ENCODE measurements around the gene ZNF574.
"Not testable (repeated sequence)": the region's sequence is repeated elsewhere in the genome, so short reads cannot be mapped to it uniquely, and the experiment has no call there.

The ZNF574 gene

GRCh38 chr19:42080764-42081375 is 4.9 kb downstream of the ZNF574 start:
- DNase-seq: no peak

GRCh38 chr19:42081584-42082203 is 5.7 kb downstream of the ZNF574 start:
- no peak for DNase-seq

- no peak for DNase-seq
Observed at GRCh38 chr19:42083537-42083936, 7.6 kb downstream of the ZNF574 start.

- no peak for DNase-seq
Observed at GRCh38 chr19:42086188-42086736, 10.3 kb downstream of the ZNF574 start.

- DNase-seq: no peak
Observed at GRCh38 chr19:42086770-42087550, 11.0 kb downstream of the ZNF574 start.

- no peak for DNase-seq
Observed at GRCh38 chr19:42088471-42089190, 12.7 kb downstream of the ZNF574 start.

- no peak for DNase-seq
Observed at GRCh38 chr19:42089191-42089750, 13.3 kb downstream of the ZNF574 start.

GRCh38 chr19:42089772-42090171 is 13.8 kb downstream of the ZNF574 start:
- DNase-seq: no peak

- no peak for DNase-seq
Observed at GRCh38 chr19:42090672-42091071, 14.7 kb downstream of the ZNF574 start.

GRCh38 chr19:42091300-42091699 is 15.3 kb downstream of the ZNF574 start:
- no peak for DNase-seq

GRCh38 chr19:42091742-42092141 is 15.8 kb downstream of the ZNF574 start:
- DNase-seq: no peak

- DNase-seq: peak; percentile 10
Observed at GRCh38 chr19:42092350-42092749, 16.4 kb downstream of the ZNF574 start.

- no peak for DNase-seq
Observed at GRCh38 chr19:42093505-42093904, 17.5 kb downstream of the ZNF574 start.

- no peak for DNase-seq
Observed at GRCh38 chr19:42093926-42094325, 18.0 kb downstream of the ZNF574 start.

GRCh38 chr19:42095142-42095813 is 19.3 kb downstream of the ZNF574 start:
- DNase-seq: no peak

- DNase-seq: no peak
Observed at GRCh38 chr19:42095814-42096230, 19.9 kb downstream of the ZNF574 start.

GRCh38 chr19:42096255-42096837 is 20.4 kb downstream of the ZNF574 start:
- DNase-seq: no peak

- DNase-seq: no peak
Observed at GRCh38 chr19:42097461-42097860, 21.5 kb downstream of the ZNF574 start.

GRCh38 chr19:42098781-42099180 is 22.8 kb downstream of the ZNF574 start:
- DNase-seq: no peak

GRCh38 chr19:42099336-42099925 is 23.5 kb downstream of the ZNF574 start:
- DNase-seq: no peak

- not testable (repeated sequence) for DNase-seq
Observed at GRCh38 chr19:42100241-42100640, 24.3 kb downstream of the ZNF574 start.
